GM19397 (cell line): ENCODE measurements around the gene JUND.

Experiments
- ATAC-seq: cut with Tn5 transposase; IDR thresholded peaks from one replicate; pipeline ENCODE4 v1.9.1; 2021; ENCODE audit warnings: mild to moderate bottlenecking, moderate library complexity; ENCODE audit not compliant: unreplicated experiment

JUND gene

DNA sequence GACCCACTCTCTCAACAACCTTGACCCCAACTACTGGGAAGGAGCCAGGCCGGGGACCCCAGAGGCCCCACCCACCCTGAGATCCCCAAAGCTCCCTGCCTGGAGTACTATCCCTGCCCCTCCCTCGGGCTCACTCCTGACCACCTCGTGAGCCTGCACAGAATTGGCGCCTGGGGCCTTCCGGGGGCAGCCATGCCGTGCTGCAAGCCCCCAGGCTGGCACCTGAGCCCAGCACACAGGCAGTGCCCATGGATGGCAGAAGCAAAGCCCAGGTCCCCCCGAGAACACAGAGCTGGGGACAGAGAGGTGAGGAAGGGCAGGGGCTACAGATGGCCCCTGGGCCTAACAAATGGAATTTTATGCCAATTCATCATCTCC is 27.5 kb upstream of the JUND start:
- ATAC-seq = no peak

DNA sequence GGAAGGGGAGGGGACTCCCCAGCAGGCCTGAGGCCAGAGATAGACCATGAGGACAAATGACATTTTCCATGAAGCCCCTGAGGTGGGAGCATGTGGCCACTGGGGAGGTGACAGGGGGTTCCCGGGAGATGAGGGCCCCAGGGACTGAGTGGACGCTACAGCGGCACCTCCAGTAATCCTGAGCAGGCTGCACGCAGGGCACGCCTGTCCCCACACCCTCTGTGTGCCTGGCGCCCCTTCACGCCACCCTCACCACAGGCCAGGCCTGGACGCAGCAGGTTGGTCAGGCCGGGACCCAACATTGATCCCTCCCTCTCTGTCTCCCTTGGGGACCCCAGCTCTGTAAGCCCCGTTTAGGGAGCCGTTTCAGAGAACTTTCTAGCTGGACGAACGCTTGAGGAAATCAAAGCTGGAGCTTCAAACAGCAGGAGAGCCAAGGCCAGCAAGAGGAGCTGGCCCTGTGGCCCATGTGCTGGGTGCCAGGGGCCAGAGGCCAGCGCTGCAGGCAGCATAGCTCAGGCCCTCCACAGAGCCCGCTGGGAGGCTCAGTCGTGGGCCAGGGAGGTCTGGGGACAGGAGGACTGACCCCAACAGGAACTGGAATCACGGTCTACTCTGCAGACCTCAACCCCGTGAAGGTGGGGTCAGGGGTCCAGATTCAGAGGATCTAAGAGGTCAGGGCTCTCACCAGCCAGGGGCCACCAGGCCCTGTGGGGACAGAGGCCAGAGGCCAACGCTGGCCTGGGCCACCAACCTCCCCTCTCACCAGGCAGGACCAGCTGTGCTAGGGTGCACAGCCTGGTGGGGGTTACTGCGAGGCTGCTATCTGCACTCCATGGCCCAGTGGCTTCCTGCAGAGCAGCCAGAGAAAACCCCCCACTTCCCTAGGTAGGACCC is 26.9 kb upstream of the JUND start:
- no peak for ATAC-seq

DNA sequence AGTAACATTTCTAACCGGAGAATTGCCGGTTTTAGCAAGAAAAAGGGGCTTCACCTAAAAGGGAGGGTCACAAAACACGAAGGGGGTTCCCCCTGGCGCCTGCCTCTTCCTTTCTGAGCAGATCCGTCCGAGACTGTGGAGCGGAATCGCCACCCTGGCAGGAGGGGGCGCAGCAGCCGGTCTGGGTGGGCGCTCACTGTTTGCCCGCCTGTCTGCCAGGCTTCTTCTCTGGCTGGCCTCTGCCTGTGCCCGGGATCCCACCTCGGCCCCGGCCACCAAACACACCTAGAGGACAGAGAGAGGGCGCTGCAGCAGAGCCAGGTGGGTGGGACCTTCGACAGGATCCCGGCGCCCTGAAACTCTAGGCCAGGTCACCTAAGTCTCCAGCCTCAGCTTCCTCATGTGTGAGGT is 25.9 kb upstream of the JUND start:
- ATAC-seq = no peak

DNA sequence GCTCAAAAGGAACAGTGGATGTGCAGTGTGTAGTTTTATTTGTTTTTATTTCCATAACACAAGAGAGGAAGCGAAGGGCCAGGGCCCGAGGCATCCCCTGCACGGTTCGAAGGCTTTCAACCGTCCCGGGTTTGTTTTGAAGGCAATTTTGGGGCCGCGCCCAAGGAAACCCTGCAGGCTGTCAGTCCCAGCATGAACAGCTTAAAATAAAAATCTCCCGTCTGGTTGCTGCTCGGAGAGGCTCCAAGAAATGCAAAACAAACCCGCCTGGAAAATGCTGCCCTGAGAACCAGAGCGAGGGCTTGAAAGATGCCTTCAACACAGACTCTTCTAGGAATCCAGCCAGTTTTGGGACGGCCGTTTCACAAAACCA is 25.5 kb upstream of the JUND start:
- no peak for ATAC-seq

DNA sequence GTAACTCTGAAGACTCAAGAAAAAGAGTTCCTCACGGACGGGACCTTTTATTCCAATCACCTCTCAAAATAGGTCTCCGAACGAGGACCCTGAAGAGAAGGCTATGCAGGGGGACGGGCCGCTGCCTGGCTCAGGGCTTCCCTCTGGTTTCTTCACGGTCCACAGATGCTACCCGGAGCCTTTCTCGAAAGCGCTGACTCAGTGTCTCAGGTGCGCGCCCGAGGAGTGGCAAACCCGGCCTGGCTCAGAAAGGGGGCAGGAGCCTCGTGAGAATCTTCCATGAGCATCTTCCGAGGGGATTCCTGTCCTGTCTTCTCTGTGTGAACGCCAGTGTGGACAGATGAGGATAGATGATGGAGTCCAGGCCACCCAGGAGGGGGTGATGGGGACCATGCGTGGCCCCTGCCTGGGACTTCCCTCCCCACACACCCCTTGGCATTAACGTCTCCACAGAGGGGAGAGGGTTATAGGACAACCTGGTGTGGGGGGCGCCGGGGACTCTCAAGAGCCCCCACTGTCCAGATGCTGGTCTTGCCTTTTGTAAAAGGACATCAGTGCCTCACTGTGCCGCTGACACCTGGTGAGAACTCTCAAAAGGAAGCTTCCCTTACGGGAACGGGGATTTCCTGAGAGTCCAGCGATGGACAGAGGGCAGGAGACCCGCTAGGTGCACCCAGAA is 24.9 kb upstream of the JUND start:
- no peak for ATAC-seq

DNA sequence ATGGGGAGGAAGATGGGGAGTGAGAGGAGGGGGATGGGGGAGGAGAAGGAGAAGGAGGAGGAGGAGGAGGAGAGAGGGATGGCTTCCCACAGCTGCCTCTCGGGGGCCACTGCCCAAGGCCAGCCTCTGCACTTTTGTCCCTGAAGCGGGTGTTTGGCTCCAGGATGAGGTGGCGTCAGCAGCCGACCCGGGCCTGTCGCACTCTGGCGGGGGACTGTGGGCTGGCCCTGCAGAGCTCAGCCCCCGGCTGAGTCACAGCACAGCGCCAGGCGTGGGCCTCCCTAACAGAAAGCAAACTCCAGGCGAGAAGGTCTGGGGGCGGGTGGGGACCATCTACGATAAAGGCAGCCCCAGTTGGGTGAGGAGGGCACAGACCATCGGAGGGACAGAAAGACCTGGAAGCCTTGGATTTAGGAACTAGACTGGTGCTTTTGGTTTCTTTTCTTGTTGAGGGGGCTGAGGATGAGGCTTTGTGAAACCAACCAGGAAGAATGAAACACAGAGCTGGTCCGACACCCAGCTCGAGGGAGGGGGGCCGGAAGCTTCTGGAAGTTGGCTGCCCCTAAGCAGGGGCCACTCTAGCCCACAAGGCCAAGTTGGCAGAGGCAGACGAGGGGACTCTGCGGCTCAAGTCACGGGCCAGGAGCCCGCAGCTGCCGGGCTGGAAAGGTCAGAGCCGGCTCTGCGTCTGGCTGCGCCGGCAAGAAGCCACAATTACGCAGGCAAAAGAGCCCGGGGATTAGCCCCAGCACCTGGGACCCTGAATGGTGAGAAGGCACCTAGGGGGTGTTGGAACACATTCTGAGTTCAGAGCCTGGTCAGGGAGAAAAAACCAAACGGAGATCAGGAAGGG is 23.3 kb upstream of the JUND start:
- ATAC-seq = no peak

DNA sequence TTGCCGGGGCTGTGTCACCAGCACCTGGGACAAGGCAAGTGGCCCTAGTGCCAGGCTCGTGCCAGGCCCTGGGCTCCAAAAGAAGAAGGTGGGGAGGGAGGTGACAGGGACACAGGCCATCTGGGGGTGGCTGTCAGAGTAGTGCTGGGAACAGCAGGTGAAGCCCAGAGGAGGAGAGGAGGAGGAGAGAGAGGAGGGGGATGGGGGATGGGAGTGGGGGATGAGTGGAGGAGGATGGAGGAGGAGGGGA is 22.7 kb upstream of the JUND start:
- ATAC-seq = peak; percentile 9

DNA sequence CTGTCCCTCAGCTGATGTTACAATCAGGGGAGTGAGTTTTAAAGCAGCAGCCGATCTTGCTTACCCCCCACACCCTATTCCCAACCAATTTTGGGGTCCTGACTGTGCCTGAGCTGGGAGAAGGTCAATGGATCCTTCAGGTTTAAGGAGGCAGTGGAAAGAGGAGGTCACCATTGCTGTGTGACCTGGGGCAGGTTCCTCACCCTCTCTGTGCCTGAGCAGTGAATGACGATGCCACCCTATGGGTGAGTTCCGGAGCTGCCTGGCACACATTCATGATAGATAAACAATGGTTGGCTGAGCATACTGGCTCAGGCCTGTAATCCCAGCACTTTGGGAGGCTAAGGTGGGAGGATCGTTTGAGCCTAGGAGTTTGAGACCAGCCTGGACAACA is 20.3 kb upstream of the JUND start:
- ATAC-seq = no peak

DNA sequence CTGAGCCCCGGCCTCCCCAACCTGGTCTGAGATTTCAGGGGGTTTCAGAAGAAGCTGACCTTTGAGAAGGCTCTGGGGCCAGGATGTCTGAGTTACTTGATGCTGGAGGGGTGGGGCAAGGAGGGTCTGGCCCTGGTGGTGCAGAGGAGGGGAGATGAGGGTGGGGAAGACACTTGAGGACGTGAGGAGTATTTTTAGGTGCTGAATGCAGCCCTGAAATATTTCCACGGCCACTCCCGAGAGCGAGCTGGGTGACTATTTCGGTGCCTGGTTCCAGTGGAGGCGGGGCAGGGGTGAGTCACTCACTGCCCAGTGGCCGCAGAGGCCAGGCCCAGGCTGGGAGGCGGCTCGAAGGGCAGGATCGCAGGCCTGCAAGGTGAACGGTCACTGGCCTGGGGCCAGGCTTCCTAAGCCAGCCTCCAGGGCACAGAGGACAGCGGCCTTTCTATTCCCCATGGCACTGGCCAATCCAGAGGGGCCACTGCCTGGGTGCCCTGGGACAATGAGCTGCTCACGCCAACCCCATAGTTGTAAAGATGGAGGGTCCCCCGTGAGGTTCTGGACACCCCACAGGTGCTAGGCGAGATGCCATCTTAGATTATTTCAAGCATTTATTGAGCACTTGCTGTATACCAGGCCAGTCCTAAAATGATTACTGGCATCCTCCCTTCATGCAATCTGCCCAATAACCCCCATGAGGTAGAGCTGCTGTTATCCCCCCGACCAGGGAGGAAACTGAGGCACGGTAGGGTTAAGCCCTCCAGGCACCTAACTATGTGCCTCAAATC is 19.7 kb upstream of the JUND start:
- no peak for ATAC-seq

DNA sequence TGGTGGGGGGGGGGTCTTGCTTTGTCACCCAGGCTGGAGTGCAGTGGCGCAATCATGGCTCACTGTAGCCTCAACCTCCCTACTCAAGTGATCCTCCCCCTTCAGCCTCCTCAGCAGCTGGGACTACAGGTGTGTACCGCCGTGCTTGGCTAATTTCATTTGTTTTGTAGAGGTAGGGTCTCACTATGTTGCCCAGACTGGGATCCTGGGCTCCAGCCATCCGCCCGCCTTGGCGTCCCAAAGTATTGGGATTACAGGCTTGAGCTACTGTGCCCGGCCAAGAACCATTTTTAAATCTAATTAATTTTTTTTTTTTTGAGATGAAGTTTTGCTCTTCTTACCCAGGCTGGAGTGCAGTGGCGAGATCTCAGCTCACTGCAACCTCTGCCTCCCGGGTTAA is 18.2 kb upstream of the JUND start:
- ATAC-seq = no peak

DNA sequence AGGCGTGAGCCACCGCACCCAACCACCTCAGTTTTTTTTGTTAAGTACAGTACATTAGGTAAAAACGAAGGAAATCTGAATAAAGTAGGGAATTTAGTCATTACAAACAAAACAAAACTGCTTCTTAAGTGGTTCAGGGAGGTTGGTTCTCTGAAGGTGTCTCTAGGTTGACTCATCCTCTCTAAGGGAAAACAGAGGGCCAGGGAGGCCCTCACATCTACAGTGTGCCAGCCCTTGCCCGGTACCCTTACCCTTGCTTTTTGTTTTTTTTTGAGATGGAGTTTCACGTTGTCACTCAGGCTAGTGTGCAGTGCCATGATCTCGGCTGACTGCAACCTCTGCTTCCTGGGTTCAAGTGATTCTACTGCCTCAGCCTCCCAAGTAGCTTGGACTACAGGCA is 17.2 kb upstream of the JUND start:
- no peak for ATAC-seq

DNA sequence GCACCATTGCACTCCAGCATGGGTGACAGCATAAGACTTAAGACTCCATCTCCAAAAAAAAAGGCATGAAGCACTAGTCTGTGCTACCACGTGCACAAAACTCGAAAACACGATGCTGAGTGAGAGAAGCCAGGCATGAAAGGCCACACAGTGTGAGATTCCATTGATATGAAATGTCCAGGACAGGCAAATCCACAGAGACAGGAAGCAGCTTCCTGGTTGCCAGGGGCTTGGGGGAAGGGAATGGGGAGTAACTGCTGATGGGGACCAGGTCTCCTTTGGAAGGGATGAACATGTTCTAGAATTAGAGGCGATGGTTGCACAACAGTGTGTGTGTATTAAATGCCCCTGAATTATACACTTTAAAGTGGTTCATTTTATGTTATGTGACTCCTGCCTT is 15.9 kb upstream of the JUND start:
- no peak for ATAC-seq

DNA sequence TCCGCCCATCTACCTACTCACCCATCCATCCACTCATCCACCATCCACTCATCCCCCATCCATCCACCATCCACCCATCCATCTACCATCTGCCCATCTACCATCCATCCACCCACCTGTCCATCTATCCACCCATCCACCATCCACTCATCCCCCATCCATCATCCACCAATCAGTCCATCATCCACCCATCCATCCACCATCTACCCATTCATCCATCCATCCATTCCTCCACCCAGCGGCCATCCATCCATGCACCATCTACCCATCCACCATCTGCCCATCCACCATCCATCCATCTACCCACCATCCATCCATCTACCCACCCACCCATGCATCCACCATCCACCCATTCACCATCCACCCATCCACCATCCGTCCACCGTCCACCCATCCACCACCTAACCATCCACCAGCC is 13.6 kb upstream of the JUND start:
- ATAC-seq = no peak

DNA sequence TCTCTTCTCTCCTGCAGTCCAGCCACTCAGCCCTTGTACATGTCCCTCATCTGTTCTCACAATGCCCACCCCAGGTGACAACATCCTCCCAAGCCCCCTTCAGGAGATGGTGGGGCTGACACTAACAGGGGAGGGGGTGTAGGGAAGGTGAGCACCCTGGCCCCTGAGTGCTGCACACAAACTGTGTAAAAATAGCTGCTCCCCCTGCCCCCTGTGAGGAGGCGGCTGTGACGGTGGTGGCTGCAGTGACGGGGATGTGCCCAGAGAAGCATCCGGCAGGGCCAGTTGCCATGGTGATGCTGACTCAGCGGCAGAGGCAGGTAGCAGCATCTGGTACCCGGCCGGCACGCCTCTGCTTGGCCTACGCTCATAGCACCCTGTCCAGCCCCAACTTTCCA is 13.0 kb upstream of the JUND start:
- ATAC-seq = no peak

DNA sequence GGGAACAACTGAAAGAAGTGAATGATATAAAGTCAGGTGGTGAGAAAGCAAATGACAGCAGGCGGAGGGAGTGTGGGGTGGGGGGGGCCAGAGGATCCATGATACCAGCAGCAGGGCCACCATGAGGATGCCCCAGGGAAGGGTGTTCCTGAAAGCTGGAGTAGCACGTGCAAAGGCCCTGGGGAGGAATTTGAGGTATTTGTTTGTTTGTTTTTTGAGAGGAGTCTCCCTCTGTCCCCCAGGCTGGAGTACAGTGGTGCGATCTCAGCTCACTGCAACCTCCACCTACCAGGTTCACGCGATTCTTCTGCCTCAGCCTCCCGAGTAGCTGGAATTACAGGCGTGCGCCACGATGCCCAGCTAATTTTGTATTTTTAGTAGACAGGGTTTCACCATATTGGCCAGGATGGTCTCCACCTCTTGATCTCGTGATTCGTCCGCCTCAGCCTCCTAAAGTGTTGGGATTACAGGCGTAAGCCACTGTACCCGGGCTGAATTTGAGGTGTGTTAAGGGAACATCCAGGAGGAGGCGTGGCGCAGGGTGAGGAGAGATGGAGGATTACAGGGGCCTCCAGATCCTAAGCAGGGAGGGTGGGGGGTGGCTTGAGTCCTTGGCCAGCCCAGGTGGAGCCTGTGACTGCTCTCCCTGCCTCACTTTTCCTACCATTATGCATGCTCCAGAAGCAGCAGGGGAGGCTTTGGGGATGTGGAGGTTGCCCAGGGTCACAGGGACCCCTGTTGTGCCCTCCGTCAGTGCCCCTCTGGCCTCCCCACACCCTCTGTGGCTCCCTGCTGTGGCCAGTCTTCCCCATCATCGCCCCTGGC is 12.4 kb upstream of the JUND start:
- ATAC-seq = no peak

DNA sequence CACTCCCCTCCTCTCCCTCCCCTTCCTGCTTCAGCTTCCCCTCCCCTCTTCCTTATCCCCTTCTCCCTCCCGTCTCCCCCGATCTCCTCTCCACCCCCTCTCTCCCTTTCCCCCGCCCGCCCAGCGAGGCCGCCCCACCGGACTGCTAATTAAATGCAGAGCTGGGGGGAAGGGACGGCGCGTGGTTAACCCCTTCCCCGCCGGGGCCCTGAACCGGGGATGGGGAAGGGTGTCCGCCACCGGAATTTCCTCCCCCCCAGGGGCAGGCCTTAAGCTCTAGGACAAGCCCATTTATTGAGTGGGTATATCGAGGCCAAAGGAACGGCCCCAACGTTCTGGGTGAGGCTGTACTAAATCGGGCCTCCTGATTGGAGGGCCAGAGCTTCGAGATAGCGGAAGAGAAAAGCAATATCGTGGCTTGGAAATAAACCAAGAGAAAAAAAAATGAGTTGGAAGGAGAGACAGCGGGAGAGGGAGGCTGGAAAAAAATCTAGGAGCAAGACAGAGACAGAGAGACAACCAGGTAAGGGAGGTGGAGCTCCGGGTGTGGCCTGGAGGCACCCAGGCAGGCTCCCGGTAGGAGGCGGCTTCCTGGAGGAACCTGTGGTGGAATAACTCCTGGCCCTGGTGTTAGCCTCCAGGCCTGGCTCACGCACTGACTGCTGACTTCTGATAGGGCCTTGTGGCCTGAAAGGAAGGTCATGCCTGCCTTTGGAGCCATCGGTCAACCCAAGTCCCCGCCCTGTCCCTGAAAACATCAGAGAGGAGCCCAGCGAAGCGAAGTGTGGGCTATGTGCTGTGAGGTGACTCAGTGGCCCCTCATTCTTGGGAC is 11.6 kb upstream of the JUND start:
- ATAC-seq = no peak

DNA sequence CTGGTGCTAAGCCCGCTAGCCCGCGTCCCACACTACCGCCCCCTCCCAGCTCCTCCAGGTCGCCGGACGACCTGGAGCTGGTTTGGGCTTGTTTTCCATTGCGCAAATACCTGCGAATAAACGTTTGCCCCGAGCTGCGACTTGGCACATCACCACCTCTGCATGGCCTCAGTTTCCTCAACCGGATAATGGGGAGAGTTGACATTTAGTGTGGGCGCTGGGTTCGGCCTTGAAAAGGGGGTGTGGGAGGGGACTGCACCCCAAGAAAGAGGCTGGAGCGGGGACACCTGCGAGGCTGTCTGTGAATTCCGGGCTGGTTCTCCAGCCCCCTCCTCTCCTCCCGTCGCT is 11.0 kb upstream of the JUND start:
- no peak for ATAC-seq

DNA sequence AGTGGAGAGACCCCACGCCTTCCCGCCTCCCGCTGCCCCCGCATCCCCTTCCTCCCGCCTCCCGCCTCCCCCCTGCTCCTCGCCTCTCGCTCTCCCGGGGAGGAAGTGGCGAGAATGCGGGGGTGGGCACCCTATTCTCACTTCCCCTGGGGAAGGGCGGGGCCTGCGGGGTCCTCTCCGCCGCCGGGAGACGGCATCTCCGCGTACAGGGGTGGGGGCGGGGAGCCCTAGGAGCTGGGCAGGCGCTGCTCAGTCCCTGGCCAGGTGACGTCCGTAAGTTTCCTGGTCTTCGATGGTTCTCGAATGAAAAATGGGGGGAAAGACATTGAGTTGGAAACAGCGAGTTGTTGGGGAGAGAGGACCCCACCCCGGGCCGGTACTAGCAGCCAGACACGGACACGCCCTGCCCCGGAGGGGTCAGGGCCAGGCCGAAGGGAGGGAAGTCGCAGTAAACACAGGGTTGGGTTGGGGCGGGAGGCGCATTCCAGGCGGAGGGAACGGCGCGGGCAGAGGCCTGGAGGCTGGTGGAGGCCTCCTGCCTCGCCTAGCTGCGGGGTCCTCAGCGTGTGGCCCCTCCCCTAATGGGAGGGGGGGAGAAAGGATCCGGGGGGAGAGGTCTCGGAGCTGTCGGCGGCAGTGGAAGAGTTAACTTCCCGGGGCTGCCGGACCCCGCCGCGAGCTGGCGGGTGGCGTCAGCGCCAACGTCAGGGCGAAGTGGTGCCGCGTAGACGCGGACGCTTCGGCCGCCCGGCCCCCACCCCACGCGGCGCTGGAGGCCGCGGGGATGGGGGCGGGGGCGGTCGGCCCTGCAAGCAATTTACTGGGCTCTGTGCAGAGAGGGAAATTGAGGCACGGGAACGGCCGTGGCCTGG is 10.4 kb upstream of the JUND start:
- ATAC-seq = no peak
